ENCODE results near the gene TFF3.

Gene TFF3

DNA sequence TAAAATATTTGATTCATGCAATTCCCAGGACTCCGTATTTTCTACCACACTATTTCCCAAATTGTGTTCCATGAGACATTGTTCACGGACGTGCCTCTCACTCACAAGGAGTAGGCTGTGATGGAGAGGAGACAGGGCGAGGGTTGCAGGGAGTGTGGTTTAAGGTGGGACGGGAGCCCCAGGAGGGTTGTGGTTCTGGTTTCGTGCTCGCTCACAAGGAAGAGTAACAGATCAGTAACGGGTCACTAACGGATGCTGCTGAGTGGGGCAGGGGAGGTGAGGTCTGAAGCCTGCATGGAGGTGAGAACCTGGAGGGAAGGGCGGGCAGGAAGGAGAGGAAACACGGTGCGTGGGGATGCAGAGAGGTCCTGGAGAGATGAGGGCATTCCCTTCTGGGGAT lies 28.8 kb downstream of the TFF3 start:
- DNase-seq, result no peak

DNA sequence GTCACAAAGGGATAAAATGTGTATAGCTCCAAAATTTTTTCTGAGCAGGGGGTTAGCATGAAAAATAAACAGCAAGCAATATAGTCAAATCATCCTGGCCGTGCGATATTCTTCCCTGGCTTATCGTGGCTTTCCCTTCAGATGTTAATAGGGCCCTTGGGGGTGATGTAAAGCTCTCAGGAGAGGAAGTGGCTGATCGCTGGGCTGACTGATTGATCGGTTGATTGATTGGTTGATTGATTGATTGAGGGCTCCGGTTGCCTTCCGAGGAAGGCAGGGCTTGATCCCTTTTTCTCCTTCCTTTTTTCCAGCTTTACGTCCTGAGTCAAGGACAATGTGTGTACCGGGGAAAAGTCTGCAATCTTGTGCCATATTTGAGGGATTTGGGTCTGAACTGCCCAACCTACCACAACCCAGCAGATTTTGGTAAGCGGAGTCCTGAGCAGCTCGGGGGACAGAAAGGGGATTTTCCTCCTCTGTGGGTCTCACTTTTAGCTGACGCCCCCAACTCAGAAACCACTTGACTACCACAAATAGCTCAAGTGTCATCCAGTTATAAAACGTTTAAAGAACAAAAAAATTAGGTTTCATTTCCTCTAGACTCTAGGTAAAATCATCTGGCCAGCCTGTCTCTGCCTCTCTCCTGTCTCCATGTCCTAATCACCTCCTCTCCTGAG lies 29.5 kb downstream of the TFF3 start:
- DNase-seq, result no peak

DNA sequence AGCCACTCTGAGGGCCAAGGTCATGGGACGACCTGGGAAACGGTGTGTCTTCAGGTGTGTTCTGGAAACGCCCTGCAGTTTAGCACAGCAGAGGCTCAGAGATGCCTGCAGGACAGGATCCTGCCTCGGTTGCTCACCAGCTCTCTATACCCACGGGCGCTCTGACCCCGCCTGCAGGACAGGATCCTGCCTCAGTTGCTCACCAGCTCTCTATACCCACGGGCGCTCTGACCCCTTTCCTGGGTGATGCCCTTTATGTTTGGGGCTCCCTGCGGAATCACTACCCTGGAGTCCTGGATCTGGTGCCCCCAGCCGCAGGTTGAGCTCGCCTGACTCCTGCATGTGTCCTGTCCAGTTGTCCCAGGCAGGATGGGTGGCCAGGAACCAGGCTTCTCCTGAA lies 32.5 kb downstream of the TFF3 start:
- no peak for DNase-seq

DNA sequence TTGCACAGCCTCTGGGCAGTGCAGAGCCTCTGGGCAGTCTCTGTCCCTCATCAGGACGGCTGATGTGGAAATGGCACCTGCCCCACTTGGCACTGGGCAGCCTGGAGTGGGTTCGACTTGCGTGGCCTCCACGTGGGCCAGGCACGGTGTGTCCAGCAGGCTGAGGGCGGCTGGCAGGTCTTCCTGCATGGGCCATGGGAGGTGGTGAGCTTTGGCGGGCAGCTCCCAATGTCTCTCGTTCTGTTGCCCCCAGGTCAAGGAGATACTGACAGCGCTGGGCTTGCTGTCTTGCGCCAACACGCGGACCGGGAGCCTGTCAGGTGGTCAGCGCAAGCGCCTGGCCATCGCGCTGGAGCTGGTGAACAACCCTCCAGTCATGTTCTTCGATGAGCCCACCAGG lies 33.2 kb downstream of the TFF3 start:
- DNase-seq, result no peak

DNA sequence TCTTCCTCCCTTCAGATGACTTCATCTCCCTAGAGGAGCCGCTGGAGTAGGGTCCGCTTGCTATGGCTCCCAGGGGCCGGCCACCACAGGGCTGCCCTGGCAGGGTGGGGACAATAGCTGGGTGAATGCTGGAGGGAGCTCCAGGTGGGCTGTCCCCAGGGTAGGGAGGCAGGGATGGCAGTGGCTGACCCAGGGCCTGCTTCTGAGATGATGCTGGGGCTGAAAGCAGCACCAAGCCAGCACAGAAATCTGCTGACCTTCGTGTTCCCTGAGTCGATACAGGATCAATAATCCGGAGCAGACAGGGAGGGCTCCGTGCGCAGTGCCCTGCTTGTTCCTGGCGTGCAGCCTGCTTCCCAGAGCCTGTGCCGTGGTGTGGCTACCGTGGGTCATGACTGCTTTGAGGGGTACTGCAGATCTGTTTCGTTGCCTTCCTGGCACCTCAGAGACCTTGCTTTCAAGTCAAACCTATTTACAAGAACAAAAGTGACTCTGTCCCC lies 34.0 kb downstream of the TFF3 start:
- DNase-seq, result no peak

DNA sequence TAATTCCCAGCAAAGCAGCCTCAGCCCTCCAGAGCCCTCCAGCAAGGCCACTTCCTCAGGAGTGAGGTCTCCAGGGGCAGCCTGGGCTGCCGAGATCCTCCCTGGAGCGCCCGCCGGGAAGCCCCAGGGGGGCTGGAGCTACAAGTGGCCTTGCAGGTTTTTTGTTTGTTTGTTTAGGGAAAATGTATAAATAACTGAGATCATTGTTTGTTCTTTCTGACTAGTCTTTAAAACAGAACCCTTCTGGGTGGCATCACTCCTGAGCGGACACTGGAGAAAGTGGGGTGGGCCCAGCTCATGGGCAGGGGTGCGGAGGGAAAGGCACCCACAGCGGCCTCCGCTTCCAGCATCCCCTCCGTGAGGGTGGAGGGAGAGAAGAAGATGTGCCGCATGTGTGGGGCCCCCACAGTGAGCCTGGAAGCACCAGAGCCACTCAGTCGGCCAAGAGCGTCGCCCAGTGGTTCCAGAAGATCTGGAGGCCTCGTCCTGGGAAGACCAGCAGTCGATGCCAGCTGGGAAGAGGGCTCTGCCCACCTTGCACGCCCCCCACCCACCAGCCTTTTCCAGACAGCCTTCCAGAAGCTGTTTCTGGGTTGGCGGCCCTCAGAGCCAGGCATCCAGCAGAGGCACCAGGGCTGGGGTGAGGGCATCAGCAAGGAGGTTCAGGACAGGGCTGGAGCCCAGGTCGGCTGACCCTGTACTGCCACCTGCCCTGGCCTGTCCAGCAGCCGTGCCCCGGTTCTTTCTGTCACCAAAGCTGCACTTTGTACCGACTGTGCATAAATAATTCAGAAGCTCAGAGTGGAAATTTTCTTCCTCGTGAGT lies 34.6 kb downstream of the TFF3 start:
- DNase-seq, result no peak

DNA sequence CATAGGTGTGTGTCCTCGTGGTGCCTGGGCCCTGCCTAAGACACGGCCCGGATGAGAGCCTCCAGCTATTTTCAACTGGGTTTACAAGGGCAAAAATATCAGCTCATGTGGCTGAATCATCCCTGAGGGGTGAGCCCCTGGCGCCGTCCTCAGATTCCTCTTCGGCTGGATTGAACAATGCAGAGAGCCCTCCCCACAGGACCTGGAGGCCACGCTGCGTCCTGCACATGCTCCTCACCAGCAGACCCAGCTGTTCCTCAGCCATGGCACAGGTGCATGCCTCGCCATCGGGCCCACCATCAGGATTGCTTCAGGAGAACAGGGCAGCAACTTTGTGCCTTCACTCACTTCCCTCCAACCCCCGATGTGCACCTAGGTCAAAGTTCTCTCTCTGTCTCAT lies 35.3 kb downstream of the TFF3 start:
- no peak for DNase-seq

DNA sequence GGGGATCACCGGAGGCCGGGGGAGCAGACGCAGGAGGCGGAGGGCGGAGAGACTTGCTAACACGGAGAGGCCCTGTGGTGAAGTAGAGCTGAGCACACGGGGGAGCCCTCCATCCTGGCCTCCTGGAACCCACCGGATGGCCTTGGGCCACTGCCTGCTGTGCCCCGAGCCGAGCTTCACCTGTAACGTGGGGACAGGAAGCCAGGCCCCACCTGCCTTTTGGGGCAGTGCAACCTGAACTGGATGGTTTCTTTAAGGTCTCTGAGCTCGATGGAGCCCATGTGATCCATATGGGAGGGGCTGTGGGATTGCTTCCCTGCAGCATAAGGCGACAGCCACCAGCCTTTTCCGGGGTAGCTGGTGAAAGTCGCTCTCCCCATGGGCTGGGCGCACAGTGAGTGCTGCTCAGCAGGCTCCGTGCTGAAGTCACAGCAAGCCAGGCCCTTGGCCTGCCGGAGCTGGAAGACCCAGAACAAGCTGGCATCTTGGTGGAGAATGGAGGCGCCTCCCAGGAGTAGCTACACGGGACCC lies 35.8 kb downstream of the TFF3 start:
- no peak for DNase-seq

DNA sequence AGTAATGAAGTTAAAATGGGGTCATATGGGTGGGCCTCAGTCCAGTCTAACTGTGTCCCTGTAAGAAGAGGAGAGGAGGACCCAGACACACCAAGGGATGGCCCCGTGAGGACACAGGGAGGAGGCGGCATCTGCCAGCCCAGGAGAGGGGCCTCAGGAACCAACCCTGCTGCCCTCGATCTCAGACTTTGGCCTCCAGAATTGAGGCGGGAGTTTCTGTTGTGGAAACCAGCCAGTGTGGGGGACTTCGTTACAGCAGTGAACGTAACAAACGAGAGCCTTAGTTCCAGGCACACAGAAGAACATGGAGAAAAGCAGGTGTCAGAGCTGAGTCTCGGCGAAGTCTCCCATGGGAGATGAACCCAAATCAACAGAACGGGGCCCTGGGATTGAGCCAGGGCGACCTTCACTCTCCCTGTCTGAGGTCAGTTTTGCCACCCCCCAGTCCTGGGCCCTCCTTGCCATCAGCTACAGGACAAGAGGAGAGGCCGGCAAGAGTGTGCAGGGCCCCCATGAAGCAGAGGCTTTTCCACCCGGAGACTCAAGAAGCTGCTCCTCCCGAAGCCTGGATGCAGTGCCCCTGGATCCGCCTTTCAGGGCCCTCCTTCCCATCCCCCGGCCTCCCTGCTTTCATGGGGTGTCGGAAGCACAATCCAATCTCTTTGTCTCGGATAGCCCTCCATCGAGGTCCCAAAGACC lies 36.6 kb downstream of the TFF3 start:
- DNase-seq, result no peak

DNA sequence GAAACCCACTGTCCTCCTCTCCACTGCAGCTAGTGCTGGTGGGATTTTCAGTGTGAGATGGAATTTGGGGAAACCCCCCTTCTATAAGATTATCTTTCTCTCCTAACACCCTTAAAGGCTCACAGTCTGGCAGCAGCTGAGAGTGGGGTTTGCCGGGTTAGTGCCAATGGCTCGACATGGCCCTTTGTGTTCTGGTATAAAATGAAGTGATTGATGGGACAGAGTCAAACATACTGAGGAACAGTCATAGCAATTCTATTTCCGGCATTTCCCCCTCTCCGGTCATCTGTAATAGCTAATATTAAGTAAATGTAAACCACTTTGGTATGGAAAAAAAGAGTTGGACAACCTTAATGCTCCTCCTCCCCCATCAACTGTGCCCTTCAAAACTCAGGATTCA lies 37.6 kb downstream of the TFF3 start:
- no peak for DNase-seq

DNA sequence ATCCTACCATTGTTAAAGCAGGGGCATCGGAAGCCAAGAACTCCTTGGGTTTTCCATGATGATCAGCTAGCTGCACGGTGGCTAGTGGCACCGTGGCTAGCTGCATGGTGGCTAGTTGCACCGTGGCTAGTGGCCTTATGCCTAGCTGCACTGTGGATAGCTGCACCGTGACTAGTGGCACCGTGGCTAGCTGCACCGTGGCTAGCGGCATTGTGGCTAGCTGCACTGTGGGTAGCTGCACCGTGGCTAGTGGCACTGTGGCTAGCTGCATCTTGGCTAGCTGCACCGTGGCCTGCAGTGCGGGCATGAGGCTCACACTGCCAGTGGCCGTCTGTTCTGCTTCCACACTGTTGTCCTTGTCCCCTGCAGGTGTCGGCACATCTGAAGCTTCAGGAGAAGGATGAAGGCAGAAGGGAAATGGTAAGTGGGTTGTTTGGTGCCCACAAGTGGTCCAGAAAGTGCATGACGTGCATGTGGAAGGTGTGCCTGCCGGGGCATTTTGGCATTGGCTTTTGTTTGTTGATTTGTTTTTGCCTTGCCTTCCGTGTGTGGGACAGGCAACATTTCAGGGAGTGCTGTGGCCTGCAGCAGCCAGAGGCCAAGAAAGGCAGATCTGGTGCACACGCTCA lies 38.6 kb downstream of the TFF3 start:
- DNase-seq, result no peak

DNA sequence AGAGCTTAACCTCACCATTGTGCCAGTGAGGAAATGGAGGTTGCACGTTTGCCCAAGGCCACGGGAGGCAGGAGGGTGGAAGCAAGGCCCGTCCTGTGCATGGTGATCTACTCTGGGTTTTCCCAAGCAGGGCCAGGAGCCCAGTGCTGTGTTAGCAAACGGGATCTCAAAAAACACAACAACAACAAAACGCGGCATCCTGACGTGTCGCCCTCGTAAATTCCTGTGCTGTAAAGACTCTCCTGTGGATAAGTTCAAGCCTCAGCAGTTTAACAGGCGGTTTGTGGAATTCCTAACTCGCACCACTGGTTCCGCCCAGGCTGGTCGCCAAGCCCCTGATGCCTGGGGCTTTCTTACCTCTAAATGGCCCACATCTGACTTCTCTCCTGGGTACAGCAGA lies 39.1 kb downstream of the TFF3 start:
- DNase-seq, result no peak

DNA sequence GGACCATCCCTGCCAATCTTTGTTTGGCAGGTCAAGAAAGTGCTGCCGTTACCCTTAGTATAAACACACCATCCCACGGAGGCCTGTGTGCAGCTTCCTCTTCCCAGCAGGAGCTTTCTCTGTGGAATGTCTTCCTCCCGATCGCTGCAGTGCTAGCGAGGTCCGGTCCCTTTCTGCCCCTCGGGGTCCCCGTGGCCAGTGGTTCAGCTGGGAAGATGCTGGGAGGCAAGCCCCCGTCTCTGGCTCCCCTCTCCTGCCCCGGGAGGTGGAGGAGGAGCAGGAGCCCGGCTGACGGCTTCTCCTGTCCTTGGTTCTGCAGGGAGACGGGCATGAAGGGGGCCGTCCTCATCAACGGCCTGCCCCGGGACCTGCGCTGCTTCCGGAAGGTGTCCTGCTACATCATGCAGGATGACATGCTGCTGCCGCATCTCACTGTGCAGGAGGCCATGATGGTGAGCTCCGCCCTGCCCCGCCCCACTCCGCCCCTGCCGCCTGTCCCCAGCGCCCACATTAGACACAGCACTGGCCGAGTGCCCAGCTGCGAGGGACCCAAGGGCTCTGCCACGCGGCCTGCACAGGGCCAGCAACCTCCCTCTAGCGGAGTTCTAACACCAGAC lies 42.1 kb downstream of the TFF3 start:
- no peak for DNase-seq

DNA sequence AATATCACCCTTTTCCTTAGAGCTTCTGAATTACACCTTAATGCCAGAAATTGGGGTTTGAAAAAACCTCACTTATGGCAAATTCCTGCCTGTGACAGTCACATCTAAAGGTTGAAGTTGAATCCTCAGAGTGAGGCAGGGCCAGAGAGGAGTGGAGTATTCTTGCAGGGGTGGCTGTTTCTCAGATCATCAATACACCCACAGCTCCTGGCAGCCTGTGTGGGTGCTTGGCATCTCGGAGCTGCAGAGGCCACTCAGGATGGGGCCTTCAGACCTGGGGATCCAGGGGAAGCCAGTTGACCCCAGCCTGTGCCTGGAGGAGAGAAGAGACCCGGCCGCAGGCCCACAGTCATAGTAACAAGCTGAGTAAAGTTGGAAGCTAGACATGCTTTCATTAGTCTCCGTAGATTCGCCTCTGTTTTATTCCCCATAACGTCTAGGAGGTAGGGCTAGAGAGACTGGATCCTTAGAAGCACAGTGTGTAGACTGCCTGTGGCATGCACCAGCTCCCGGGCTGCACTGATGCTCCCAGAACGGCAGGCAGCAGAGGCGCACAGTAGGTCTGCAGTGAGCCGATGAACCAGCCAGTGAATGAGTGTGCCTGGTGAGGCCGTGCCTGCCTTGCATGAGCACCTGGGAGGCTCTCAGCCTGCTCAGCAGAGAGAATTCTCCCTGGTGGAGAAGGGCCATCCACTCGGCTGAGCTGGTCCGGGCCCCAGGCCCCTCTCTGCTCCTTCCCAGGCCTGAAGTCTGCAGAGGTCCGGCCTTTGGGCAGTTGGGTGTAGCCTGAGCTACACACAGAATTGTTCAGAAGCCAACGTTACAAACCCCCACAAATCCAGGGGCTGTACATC lies 42.9 kb downstream of the TFF3 start:
- DNase-seq, result no peak

DNA sequence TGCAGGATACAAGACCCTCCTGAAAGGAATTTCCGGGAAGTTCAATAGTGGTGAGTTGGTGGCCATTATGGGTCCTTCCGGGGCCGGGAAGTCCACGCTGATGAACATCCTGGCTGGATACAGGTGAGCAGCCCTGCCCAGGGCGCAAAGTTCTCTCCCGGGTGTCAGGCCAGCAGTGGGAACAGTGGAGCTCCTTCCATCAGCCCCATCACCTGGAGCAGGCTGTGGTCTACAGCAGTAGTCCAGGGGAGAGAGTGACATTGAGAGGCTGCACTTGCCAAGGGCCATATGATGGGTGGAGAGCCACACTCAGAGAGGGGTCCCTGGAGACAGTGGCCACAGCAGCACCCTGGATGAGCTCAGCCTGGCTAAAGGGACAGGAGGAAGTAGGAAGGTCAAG lies 44.1 kb downstream of the TFF3 start:
- no peak for DNase-seq

DNA sequence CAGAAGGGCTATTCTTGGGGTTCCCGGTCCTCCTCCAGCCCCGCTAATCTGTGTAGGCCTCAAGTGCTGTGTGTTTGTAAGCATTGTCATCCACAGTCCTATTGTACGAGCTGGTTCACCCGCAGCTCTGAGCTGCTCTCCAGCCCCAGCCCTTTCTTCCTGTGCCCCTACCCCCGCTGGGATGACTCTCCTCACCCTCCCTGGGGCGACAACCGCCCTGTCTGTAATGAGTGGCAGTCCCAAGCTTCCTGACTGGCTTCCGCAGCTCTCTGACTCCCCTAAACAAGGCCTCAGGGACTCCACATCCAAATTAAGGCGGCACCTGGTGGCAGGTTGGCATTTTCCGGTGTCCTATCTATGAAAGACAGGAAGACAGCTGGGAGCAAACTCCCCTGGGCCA lies 45.8 kb downstream of the TFF3 start:
- no peak for DNase-seq

DNA sequence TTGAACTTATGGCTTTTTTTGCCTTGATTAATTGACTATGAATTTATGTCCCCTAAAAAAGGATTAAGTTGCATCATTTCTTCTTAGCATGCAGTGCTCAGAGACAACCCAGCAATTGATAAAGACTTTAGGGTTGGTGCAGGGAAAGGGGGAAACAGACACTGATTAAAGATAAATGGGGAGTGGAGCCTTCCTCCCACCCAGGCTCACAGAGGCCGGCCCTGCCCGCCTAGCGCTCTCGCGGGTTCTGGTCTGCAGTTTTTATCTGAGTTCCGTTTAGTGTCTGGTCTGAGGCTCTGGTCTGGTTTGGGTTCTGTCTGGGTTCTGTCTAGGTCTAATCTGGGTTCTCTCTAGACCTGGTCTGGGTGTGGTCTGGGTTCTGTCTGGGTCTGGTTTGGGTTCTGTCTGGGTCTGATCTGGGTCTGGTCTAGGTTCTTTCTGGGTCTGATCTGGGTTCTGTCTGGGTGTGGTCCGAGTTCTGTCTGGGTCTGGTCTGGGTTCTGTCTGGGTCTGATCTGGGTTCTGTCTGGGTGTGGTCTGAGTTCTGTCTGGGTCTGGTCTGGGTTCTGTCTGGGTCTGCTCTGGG lies 48.1 kb downstream of the TFF3 start:
- DNase-seq, result no peak

DNA sequence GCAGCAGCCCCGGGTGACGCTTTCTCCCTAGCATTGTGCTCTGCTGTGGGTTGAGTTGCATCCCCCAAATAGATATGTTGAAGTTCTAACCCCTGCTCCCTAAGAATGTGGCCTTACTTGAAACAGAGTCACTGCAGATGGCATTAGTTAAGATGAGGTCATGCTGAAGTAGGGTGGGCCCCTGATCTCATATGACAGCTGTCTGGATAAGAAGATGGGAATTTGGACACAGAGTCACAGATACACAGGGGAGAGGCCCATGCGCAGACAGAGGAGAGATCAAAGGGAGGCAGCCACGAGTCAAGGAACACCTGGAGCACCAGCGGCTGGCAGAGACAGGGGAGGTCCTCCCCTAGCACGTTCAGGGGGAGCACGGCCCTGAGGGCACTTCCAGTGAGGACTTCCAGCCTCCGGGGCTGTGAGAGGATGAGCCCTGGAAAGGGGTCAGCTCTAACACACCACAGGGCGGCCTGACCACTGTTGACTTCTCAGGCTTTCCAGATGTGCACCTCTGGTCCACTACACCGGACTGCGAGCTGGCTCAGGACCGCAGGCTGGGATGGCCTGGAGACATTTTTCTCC lies 49.9 kb downstream of the TFF3 start:
- no peak for DNase-seq

DNA sequence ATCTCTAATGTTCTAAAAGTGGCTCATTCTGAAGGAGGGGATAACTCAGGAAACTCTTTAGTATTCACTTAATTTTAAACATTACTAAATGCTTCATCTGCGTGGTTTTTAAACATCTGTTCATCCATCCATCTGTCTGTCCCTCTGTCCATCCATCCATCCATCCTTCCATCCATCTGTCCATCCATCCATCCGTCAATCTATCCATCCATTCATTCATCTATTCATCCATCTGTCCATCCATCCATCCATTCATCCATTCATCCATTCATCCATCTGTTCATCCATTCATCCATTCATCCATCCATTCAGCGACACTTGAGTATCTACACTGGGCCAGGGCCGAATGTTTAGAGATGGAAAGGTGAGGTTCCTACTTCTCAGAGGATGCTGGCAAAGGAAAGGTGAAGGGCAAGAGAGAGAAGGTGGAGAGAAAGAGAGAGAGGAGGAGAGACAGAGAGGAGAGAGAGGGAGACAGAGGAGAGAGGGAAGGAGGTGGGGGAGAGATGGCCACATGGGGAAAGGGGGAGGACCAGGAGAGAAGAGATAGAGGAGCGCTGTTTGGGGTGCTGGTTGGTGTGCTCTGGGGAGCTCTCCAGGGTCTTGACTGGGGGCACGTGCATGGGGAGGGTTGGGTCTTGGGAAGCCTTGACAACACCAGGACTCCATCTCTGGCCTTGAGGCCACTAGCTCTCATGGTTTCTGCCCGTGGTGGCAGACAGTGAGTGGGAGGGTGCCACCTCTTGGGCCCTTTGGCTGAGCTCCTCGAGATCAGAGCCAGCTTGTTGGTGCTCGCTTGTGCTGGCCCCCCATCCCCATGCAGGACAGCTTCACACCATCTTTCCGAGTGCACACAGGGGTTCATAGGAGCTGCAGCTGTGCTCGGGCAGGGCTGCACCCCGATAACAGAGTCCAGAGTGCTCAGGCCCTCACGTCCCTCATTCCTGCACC lies 50.7 kb downstream of the TFF3 start:
- DNase-seq, result no peak
